OCI-LY7 (cell line): ENCODE data around the gene CNDP2.

Experiments
- EZH2phosphoT487 ChIP-seq: fragments of 200-600 bp; sonication (generic); IDR thresholded peaks from 2 replicates; pipeline ENCODE4 v1.6.1; 2018; ENCODE audit warnings: low read depth, borderline replicate concordance, mild to moderate bottlenecking, mixed run types, antibody characterized with exemption, low read length, moderate library complexity, mixed read lengths
- TF ChIP-seq, protein P1 (sequence below): fragments of 200-600 bp; sonication (generic); conservative IDR thresholded peaks from 2 replicates; pipeline ENCODE4 v1.5.1; 2014; ENCODE audit warnings: mild to moderate bottlenecking, antibody characterized with exemption, low read length, moderate library complexity, mixed read lengths

DNA sequence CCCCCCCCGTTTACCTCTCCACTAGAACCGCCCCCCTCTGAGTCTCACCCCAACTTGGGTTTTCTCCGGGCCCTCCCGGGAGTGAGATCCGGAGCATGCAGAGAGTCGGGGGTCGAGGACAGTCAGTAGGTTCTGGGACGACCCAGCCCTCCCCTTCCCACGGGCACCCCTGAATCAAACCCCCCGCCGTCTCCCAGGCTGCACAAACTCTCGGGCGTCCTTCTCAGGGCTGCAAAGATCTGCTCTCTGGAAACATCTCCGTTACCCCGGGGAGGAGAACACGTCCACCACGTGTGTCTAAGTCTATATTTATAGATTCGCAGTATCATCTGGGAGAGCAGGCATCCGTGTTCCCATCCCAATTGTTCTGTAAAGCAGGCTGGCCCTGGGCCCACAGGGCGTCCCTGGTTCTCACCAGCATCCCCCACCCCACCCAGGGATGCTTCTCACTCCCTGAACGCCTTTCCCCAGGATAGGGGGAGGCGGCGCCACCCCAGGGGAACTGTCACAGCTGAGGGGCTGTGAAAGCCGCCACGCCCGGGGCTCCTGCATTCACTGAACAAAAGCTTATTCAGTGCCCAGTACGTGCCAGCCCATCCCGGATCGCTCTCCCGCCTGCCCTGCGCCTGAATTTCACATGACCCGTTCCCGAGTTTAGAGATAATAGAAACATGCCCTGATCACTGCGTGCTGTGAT is 38.3 kb upstream of the CNDP2 start:
- TF ChIP-seq, protein P1, sequence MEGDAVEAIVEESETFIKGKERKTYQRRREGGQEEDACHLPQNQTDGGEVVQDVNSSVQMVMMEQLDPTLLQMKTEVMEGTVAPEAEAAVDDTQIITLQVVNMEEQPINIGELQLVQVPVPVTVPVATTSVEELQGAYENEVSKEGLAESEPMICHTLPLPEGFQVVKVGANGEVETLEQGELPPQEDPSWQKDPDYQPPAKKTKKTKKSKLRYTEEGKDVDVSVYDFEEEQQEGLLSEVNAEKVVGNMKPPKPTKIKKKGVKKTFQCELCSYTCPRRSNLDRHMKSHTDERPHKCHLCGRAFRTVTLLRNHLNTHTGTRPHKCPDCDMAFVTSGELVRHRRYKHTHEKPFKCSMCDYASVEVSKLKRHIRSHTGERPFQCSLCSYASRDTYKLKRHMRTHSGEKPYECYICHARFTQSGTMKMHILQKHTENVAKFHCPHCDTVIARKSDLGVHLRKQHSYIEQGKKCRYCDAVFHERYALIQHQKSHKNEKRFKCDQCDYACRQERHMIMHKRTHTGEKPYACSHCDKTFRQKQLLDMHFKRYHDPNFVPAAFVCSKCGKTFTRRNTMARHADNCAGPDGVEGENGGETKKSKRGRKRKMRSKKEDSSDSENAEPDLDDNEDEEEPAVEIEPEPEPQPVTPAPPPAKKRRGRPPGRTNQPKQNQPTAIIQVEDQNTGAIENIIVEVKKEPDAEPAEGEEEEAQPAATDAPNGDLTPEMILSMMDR, result no peak
- no peak for TF ChIP-seq EZH2phosphoT487
